ENCODE measurements around the gene FRMD5. TPM values are rescaled to one million over a fixed set of nuclear protein-coding genes. Genes with fewer than 3 reads are reported as not detected.

FRMD5 gene
- total RNA-seq, 4 donors from 2014 or later, result 0.31 to 0.72 TPM; not detected in 2

DNA sequence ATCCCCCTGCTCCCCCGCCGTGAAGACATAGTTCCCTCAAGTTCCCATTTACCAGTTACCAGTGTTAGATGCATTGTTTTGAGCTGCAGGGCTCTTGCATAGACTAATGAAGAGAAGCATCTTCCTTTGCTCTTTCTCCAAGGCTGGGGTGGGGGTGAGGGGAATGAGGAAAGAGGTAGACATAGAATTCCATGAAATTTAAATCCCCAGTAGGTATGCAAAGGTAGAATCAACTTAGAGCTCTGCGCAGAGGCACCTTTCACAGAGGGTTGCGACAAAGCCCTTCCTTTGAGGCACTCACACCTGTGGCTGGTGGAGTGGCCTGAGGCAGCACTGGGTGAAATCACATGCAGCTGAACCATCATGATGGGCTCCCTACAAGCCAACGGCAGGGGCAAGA, 266.9 kb downstream of the FRMD5 start:
- no peak for TF ChIP-seq POLR2AphosphoS5 (IDR thresholded peaks at IDR 0.05)
- TF ChIP-seq POLR2A (IDR thresholded peaks at IDR 0.05), result no peak
- TF ChIP-seq CTCF (IDR thresholded peaks at IDR 0.05), result no peak
- no peak for TF ChIP-seq EP300 (IDR thresholded peaks at IDR 0.05)
- Histone ChIP-seq H3K4me3 (no peak overlapping the region), H3K9me3 (no peaks in the 10 kb centered on the region), H3K27ac (no peak overlapping the region), H3K36me3 (no peaks in the 10 kb centered on the region), H3K4me1 (peaks cover 8% of the 10 kb centered on the region), H3K27me3 (no peaks in the 10 kb centered on the region)
- DNase-seq (ENCODE audit: low spot score in 2 of 2), result no peak
- 65% methylated on average over 5 of the region's 5 CpGs for WGBS

- TF ChIP-seq POLR2A (IDR thresholded peaks at IDR 0.05) (no peak), CTCF (IDR thresholded peaks at IDR 0.05) (no peak), EP300 (IDR thresholded peaks at IDR 0.05) (no peak), POLR2AphosphoS5 (IDR thresholded peaks at IDR 0.05) (no peak)
- H3K4me3 ChIP-seq, result no peak overlapping the region
Measured at GRCh38 chr15:43927203-43927602, 267.9 kb downstream of the FRMD5 start.

GRCh38 chr15:43923553-43923952, 271.5 kb downstream of the FRMD5 start:
- TF ChIP-seq POLR2AphosphoS5 (IDR thresholded peaks at IDR 0.05) (no peak), POLR2A (IDR thresholded peaks at IDR 0.05) (no peak), EP300 (IDR thresholded peaks at IDR 0.05) (no peak), CTCF (IDR thresholded peaks at IDR 0.05) (no peak)
- H3K4me1 ChIP-seq, result peaks cover 5% of the 10 kb centered on the region
- no peaks in the 10 kb centered on the region for H3K36me3 ChIP-seq
- H3K27me3 ChIP-seq, result no peaks in the 10 kb centered on the region
- no peak overlapping the region for H3K27ac ChIP-seq
- WGBS, result 96% methylated on average over 2 of the region's 4 CpGs
- no peaks in the 10 kb centered on the region for H3K9me3 ChIP-seq
- no peak overlapping the region for H3K4me3 ChIP-seq
- no peak for DNase-seq (ENCODE audit: low spot score in 2 of 2)

More at GRCh38 chr15:43927203-43927602, 267.9 kb downstream of the FRMD5 start:
- Histone ChIP-seq H3K9me3 (no peaks in the 10 kb centered on the region), H3K27me3 (no peaks in the 10 kb centered on the region), H3K27ac (no peak overlapping the region), H3K36me3 (no peaks in the 10 kb centered on the region), H3K4me1 (peaks cover 4% of the 10 kb centered on the region)
- DNase-seq (ENCODE audit: low spot score in 2 of 2), result no peak
- WGBS, result 54% methylated on average over 4 of the region's 4 CpGs

- TF ChIP-seq POLR2A (IDR thresholded peaks at IDR 0.05) (no peak), POLR2AphosphoS5 (IDR thresholded peaks at IDR 0.05) (no peak), EP300 (IDR thresholded peaks at IDR 0.05) (no peak), CTCF (IDR thresholded peaks at IDR 0.05) (no peak)
- Histone ChIP-seq H3K4me3 (no peak overlapping the region), H3K36me3 (no peaks in the 10 kb centered on the region), H3K27ac (no peak overlapping the region), H3K27me3 (no peaks in the 10 kb centered on the region), H3K4me1 (peaks cover 5% of the 10 kb centered on the region), H3K9me3 (no peaks in the 10 kb centered on the region)
- WGBS, result 53% methylated on average over 4 of the region's 4 CpGs
- DNase-seq (ENCODE audit: low spot score in 2 of 2), result no peak
Measured at GRCh38 chr15:43922021-43922420, 273.1 kb downstream of the FRMD5 start.

DNA sequence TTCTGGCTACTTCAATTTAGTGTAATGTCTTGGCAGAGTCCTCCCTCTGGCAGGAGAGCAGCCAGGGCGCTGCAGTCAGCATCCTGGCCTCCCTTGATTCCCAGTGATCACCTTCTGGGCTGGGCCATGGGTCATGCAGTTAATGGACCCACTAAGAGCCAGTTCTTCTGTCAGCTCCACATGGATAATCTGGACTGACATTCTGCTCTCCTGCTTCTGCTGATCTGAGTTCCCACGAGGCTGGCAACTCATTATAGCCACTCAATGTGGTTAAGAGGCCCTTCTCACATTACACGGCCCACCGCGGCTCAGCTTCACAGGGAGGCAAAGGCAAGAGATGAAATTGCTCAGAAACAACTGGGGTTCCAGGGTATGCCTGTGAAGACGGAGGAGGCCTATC, 274.3 kb downstream of the FRMD5 start:
- no peak overlapping the region for H3K27ac ChIP-seq
- WGBS, result 73% methylated on average over 6 of the region's 6 CpGs
- H3K4me1 ChIP-seq, result peaks cover 8% of the 10 kb centered on the region
- no peak overlapping the region for H3K4me3 ChIP-seq
- H3K27me3 ChIP-seq, result no peaks in the 10 kb centered on the region
- no peaks in the 10 kb centered on the region for H3K36me3 ChIP-seq
- TF ChIP-seq EP300 (IDR thresholded peaks at IDR 0.05), result no peak
- TF ChIP-seq POLR2A (IDR thresholded peaks at IDR 0.05), result no peak
- TF ChIP-seq CTCF (IDR thresholded peaks at IDR 0.05), result no peak
- no peak for TF ChIP-seq POLR2AphosphoS5 (IDR thresholded peaks at IDR 0.05)
- no peak for DNase-seq (ENCODE audit: low spot score in 2 of 2)
- no peaks in the 10 kb centered on the region for H3K9me3 ChIP-seq
